Anterior cingulate cortex (tissue), 58 donors: ENCODE measurements around the gene ARHGAP27.

Experiments
- DNase-seq, 58 donors: peaks; one replicate each; lab custom pipeline; 2025; lab: John Stamatoyannopoulos, UW

Gene ARHGAP27

DNA sequence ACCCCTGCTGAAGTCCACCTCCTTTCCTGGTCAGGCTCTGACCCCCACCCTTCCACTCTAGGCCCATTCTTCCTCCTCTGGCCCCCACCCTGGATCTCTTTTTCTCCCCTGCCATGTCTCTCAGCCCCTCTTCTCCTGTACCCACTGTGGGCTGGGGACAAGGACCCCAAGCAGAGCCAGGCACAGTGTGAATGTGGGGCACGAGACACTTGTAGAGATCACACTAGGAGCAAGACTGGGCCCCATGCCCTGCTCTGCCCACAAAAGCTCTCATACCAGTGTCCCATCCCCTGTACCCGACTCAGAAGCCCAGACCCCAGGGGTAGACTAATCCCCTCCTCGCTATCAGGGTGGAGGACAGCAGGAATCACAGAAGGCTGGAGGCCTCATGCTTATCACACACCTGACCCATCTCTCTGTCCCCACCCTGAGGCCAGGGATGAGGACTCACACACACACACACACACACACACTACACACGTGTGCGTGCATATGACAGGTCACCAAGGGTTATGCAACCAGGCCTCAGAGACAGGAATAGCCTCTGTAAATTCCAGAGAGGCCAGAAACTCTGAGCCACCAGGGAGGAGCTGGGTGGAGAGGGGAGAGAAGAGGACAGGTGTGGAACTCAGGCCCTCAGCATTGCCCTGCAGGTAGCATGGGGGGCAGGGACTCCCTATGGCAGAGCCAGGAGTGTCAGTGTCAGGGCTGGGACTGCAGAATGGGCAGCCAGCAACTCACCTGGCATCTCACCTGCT lies 21.1 kb downstream of the ARHGAP27 start:
- DNase-seq = no peak

DNA sequence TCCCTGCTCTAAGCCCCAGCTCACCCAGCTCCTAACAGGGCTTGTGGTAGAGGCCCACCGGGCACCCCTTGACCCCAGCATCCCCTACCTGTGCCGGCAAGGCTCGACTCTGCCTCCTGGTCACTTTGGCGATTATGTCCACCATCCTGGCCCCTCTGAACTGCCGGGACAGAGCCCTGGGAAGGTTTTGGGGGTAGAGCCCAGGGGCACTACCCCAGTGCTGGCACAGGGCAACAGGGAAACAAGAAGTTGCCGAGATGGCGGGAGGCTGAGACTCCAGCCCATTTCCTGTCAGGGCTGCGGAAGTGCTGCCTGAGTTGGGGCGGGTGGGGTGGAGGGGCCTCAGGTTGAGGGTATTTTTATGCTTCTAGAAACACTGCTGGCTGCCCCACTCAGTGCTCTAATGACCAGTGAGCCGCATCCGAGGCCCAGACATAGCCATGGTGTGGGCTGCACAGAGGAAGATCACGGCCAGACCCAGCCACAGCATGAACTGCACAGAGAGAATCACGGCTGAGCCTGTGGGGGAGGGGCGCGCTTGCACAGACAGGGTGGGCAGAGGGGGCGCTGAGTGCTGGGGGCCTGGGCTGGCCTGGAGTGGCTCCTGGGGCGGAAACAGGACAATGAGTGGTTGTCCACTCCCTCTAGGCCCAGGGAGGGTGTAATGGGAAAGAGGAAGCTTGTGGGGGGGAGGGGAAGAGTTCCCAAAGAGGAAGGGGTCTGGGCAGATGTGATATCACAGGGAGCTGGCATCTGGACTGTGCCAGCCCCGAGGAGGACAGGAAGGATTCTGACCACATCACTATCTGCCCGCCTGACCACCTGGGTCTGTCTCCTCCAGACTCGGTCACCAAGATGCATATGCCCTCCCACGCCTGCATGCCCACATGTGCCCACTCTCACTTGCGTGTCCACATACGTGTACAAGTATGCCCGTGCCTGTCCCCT lies 22.3 kb downstream of the ARHGAP27 start:
- peak in 10 of 58 donors; percentile 10 to 39 (median 22) for DNase-seq

DNA sequence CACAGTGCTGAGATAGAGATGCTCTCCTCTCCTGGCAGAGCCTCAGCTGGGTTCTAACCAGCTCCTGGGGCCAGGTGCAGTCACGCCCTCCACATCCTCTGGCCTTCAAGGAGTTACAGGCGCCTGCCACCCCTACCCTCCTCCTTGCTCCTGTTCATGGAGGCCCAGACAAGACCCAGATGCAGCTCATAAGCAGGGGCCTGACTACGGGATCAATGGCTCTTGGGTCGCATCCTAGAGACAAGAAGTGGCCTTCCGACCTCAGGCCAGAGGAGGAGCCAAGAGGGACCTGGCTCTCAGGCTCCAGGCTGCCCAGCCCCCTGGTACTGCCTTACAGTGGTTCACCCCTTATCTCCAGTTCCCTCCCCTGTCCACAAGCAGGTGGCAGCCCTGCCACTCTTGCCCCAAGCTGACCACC lies 23.0 kb downstream of the ARHGAP27 start:
- no peak for DNase-seq

DNA sequence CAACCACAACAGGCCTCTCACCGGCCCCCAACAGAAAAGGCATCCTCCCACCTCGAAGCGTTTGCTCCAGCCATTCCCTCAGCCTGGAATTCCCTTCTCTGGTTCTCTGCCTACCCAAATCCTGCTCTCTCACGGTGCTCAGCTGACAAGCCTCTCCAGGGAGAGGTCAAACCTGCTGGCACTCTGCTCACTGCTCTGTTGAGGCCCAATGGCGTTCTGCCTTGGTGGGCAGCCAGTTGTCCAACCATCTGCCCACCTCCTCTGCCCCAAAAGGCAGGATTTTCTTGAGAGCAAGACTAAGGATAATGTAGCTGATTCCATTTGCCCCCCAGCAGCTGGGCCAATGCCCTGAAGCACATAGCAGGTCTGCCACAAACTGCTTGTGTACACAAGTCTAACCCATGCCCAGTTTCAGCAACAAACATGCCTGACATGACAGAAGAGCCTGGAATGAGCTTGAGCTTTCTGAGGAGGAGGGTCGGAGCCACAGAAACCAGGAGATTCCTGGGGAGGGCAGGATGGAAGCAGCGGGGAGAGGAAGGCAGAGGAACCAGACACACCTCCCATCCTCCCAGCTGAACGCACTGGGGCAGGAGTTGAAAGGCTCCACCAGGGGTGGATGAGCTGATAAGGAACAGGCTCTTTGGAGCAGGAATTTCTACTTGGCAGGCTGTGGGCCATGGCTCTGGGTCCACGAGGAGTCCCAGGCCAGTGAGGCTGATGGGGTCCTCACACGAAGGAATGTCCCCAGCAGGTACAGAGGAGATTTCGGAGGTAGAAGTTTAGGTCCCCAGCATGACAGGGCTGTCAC lies 23.9 kb downstream of the ARHGAP27 start:
- no peak for DNase-seq

DNA sequence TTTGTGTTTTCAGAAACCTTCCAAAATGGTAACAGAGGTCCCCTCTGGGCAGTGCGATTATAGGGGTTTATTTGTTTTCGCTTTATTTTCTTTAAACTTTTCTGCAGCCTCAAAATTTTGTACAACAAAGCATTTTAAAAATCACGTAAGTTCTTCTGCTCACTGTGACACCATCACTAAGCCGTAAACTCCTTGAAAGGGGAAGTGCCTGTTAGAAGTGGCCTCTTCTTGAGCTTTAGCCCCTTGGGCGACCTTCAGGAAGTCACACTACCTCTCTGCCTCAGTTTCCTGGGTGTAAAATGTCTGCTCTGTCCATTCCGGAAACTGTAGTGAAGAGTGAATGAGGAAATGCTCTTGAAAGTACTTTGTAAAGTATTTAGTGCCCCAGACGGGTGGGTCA lies 26.6 kb downstream of the ARHGAP27 start:
- no peak for DNase-seq

DNA sequence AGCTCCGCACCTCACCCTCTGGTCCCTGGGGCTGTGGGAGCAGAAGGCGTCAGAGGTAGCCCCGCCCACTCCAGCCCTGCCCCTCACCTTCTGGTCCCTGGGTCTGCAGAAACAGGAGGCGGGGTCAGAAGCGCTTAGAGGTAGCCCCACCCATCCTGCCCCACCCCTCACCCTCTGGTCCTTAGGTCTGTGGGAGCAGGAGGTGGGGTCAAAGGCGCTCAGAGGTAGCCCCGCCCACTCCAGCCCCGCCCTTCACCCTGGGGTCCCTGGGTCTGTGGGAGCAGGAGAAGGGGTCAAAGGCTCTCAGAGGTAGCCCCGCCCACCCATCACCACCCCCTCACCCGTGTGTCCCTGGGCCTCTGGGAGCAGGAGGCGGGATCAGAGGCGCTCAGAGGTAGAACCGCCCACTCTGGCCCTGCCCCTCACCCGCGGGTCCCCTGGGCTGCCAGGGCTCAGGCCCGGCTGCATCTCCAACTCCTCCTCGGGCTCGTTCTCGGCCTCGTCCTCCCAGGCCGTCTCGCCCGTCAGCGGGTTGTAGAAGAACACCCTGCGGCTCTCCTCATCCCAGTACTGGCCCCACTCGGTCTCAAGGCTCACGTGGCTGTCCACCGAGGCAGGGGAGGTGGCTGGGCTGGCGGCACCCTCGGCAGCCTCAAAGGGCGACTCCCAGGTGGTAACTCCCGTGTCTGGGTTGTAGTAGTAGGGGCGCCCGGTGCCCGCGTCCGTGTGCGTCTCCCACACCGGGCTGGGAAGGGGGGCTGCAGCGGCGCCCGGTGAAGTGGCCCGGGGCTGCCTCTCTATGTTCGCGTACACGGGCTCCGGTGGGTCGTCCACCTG lies 27.2 kb downstream of the ARHGAP27 start:
- DNase-seq = peak in 1 of 58 donors; percentile 29

- DNase-seq = no peak
These were observed 27.8 kb downstream of the ARHGAP27 start for GRCh38 chr17:45404870-45405249.

GRCh38 chr17:45403906-45404490 lies 28.7 kb downstream of the ARHGAP27 start:
- no peak for DNase-seq

- no peak for DNase-seq
These were observed 29.8 kb downstream of the ARHGAP27 start for GRCh38 chr17:45402916-45403315.

- no peak for DNase-seq
These were observed 33.9 kb downstream of the ARHGAP27 start for GRCh38 chr17:45398800-45399199.

GRCh38 chr17:45397796-45398195 lies 34.9 kb downstream of the ARHGAP27 start:
- no peak for DNase-seq

GRCh38 chr17:45396496-45397205 lies 36.0 kb downstream of the ARHGAP27 start:
- no peak for DNase-seq

DNA sequence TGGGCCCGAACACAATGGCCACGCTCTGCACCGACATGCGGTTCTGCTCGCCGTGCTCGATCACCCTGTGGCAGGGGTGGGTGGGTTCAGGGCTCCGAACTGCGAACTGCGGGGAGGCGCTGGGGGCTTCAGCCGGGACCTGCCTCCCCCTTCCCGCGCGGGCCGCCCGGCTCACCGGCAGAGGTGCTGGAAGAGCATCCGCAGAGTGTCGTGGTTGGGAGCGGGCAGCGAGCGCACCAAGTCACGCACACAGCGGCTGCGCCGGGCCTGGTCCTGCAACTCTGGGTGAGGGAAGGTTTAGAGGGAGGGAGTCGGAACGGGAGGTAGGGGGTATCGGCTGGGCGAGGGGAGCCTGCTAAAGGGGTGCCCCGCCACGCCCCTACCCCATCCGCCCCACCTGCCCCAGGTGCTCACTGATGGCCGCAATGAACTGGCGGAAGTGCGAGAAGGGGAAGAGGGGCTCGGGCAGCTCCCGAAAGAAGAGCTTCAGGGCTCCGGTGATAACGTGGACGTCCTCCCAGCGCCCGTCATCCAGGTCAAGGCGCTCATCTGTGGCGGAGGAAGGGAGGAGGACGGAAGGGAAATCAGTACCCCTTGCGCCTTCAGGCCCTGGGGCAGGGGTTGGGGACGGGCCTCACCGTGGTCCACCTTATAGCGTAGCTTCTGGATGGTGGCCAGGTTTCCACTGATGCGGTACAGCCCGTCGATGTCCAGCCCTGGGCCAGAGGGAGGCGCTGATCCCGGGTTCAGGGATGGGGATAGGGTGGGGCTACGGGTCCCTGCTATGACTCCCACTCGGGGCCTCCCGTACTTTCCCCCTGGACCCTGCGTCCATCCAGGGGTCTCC lies 36.9 kb downstream of the ARHGAP27 start:
- no peak for DNase-seq

DNA sequence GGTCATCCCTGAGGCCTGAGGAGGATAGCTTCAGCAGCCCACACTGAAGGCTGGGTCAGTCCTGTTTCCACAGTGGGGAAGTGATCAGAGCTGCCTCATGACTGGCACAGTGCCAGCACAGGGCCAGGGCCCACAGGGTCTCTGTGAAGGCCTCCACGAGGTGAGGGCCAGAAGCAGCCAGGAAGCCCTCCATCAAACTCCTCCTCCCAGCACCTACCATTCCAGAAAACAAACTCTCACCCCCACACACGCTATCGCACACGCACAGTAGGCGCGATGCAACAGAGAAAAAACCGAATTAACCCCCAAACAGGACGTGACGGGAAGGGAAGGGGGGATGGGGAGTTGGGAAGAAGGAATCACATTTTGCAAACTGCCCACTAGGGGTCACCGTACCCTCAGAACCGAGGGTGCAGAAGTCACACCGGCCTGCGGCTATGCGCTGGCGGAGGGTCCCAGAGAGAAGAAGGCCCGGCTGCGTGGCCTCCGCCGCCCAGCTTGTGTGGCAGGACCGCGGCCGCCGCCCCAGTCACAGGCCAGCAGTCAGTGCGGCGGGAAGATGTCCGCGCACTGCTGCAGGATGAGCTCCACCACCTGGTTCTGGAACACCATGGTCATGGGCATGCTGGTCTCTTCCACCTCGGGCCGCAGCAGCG lies 37.6 kb downstream of the ARHGAP27 start:
- DNase-seq = peak in 46 of 58 donors; percentile 7 to 59 (median 26)

DNA sequence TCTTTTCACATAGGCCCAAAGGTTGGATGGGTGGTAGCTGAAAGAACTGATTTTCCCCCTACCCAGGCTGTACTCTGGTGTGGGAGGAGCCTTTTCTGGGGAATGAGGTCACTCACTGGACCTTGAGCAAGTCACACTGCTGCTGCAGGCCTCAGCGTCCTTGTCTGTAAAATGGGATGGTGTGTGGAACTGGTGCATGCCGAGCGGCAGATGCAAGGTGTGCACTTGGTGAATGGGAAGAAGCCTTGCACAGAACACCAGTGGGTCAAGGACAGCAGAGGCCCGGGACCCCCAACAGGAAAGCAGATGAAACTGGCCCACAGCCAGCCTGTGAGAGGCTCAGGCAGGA lies 38.1 kb downstream of the ARHGAP27 start:
- no peak for DNase-seq

DNA sequence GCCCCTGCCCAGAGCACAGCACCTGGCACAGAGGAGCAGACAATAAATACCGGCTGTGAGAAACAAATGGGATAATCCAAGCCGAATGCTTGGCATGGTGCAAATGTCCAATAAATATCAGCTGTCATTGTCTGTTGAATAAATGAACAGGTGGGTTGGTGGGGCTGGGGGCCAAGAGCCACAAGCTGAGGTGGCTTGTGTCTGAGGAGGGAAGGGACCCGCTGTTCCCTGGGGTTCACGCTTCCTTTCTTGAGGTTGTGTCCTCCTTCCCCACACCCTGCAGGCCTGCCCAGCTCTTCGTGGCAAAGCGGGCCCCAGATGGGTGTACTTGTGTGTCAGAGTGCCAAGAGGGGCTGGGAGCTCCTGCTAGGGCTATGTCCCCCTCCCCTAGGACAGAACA lies 38.6 kb downstream of the ARHGAP27 start:
- no peak for DNase-seq

DNA sequence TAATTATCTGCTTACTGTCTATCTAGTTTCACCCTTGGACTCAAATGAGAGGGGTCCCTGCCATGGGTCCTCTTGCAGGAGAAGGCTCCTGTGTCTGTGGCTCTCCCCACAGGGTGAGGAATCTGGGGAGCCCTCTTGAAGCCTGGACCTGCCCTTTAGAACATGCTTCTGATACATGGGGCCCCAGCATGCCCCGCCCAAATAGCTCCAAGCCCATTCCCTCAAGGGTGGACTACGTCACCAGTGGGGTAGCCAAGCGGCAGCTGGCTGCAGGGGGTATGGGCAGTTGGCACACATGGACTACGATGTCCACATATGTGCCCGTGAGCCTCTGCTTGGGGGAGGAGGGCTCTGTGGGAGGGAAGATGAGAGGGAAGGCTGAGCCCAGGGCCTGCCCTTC lies 39.3 kb downstream of the ARHGAP27 start:
- no peak for DNase-seq
